ENCODE measurements around the gene LCN15. TPM values are rescaled to one million over a fixed set of nuclear protein-coding genes. Genes with fewer than 3 reads are reported as not detected.
"Not testable (repeated sequence)": the region's sequence is repeated elsewhere in the genome, so short reads cannot be mapped to it uniquely, and the experiment has no call there.

Gene LCN15
- polyA plus RNA-seq, 1 donor from 2014 or later: not detected

DNA sequence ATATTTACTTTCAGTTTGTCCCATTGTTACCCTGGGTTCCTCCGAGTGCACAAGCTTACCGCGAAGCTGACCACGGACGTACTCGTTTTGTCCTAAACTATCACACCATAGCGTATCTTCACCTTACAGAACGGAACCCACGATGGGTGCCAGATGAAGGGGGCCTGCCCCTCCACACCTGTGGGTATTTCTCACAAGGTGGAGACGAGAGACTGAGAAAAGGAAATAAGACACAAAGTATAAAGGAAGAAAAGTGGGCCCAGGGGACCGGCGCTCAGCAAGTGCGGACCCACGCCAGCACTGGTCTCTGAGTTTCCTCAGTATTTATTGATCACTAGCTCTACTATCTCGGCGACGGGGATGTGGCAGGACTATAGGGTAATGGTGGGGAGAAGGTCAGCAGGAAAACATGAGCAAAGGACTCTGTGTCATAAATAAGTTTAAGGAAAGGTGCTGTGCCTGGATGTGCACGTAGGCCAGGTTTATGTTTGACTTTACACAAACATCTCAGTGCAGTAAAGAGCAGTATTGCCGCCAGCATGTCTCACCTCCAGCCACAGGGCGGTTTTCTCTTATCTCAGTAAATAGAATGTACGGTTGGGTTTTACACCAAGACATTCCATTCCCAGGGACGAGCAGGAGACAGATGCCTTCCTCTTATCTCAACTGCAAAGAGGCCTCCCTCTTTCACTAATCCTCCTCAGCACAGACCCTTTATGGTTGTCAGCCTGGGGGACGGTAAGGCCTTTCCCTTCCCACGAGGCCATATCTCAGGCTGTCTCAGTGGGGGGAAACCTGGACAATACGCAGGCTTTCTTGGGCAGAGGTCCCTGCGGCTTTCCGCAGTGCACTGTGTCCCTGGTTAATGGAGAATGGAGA lies 24.6 kb upstream of the LCN15 start:
- not testable (repeated sequence) for H3K27ac ChIP-seq (ENCODE audit: low read length); H3K9me3 ChIP-seq (ENCODE audit: low read length); H4K20me1 ChIP-seq (ENCODE audit: insufficient read depth); H3K27me3 ChIP-seq (ENCODE audit: insufficient read depth, low read depth, low read length); H2AFZ ChIP-seq (ENCODE audit: low read depth, low read length); H3K4me2 ChIP-seq (ENCODE audit: low read length); H3K4me3 ChIP-seq (ENCODE audit: low read length); H3K79me2 ChIP-seq (replicated peaks; ENCODE audit: insufficient read depth, low read length); H3K9ac ChIP-seq (ENCODE audit: low read length); H3K9me2 ChIP-seq (ENCODE audit: insufficient read depth, low read length); H3F3A ChIP-seq (ENCODE audit: insufficient read depth, low read length, poor library complexity, severe bottlenecking); H3K36me3 ChIP-seq (ENCODE audit: insufficient read depth, low read length)

- Histone ChIP-seq H3K27ac (ENCODE audit: low read length) (no peak overlapping the region), H2AFZ (ENCODE audit: low read depth, low read length) (no peak overlapping the region)
Observed at GRCh38 chr9:136787690-136788400, 23.5 kb upstream of the LCN15 start.

GRCh38 chr9:136786983-136787382 lies 22.7 kb upstream of the LCN15 start:
- H4K20me1 ChIP-seq (ENCODE audit: insufficient read depth); H3K27me3 ChIP-seq (ENCODE audit: insufficient read depth, low read depth, low read length); H3K9ac ChIP-seq (ENCODE audit: low read length); H3K27ac ChIP-seq (ENCODE audit: low read length); H3K4me2 ChIP-seq (ENCODE audit: low read length); H3K79me2 ChIP-seq (replicated peaks; ENCODE audit: insufficient read depth, low read length); H3K36me3 ChIP-seq (ENCODE audit: insufficient read depth, low read length); H3F3A ChIP-seq (ENCODE audit: insufficient read depth, low read length, poor library complexity, severe bottlenecking); H3K9me2 ChIP-seq (ENCODE audit: insufficient read depth, low read length); H2AFZ ChIP-seq (ENCODE audit: low read depth, low read length); H3K4me3 ChIP-seq (ENCODE audit: low read length); H3K9me3 ChIP-seq (ENCODE audit: low read length): not testable (repeated sequence)

More at GRCh38 chr9:136787690-136788400, 23.5 kb upstream of the LCN15 start:
- peaks cover 3% of the 10 kb centered on the region for H3F3A ChIP-seq (ENCODE audit: insufficient read depth, low read length, poor library complexity, severe bottlenecking)
- no peaks in the 10 kb centered on the region for H3K36me3 ChIP-seq (ENCODE audit: insufficient read depth, low read length)
- no peak overlapping the region for H3K4me2 ChIP-seq (ENCODE audit: low read length)
- no peaks in the 10 kb centered on the region for H3K9me3 ChIP-seq (ENCODE audit: low read length)
- H3K27me3 ChIP-seq (ENCODE audit: insufficient read depth, low read depth, low read length): no peaks in the 10 kb centered on the region
- H4K20me1 ChIP-seq (ENCODE audit: insufficient read depth): no peaks in the 10 kb centered on the region
- TF ChIP-seq MXI1 (conservative IDR thresholded peaks at IDR 0.05; ENCODE audit: poor library complexity, severe bottlenecking): no peak
- peak; percentile 83 for TF ChIP-seq SMC3 (conservative IDR thresholded peaks at IDR 0.05; ENCODE audit: poor library complexity)
- TF ChIP-seq EZH2 (IDR thresholded peaks at IDR 0.05; ENCODE audit: borderline replicate concordance, insufficient read depth, low read length, poor library complexity, severe bottlenecking): no peak
- TF ChIP-seq, protein P1, sequence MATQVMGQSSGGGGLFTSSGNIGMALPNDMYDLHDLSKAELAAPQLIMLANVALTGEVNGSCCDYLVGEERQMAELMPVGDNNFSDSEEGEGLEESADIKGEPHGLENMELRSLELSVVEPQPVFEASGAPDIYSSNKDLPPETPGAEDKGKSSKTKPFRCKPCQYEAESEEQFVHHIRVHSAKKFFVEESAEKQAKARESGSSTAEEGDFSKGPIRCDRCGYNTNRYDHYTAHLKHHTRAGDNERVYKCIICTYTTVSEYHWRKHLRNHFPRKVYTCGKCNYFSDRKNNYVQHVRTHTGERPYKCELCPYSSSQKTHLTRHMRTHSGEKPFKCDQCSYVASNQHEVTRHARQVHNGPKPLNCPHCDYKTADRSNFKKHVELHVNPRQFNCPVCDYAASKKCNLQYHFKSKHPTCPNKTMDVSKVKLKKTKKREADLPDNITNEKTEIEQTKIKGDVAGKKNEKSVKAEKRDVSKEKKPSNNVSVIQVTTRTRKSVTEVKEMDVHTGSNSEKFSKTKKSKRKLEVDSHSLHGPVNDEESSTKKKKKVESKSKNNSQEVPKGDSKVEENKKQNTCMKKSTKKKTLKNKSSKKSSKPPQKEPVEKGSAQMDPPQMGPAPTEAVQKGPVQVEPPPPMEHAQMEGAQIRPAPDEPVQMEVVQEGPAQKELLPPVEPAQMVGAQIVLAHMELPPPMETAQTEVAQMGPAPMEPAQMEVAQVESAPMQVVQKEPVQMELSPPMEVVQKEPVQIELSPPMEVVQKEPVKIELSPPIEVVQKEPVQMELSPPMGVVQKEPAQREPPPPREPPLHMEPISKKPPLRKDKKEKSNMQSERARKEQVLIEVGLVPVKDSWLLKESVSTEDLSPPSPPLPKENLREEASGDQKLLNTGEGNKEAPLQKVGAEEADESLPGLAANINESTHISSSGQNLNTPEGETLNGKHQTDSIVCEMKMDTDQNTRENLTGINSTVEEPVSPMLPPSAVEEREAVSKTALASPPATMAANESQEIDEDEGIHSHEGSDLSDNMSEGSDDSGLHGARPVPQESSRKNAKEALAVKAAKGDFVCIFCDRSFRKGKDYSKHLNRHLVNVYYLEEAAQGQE (IDR thresholded peaks at IDR 0.05; ENCODE audit: borderline replicate concordance): no peak
- TF ChIP-seq TAF1 (IDR thresholded peaks at IDR 0.05; ENCODE audit: low read depth): no peak
- TF ChIP-seq EP300 (conservative IDR thresholded peaks at IDR 0.05; ENCODE audit: poor library complexity, severe bottlenecking): no peak
- peak; percentile 97 for TF ChIP-seq CTCF (IDR thresholded peaks at IDR 0.05; ENCODE audit: poor library complexity, severe bottlenecking)
- TF ChIP-seq RAD21 (conservative IDR thresholded peaks at IDR 0.05): peak; percentile 93
- no peak for TF ChIP-seq POLR2AphosphoS5 (IDR thresholded peaks at IDR 0.05)
- no peaks in the 10 kb centered on the region for H3K79me2 ChIP-seq (replicated peaks; ENCODE audit: insufficient read depth, low read length)
- H3K9ac ChIP-seq (ENCODE audit: low read length): no peak overlapping the region
- H3K9me2 ChIP-seq (ENCODE audit: insufficient read depth, low read length): no peaks in the 10 kb centered on the region
- H3K4me3 ChIP-seq (ENCODE audit: low read length): no peak overlapping the region
